HEK293 (cell line): ENCODE data around the gene PDGFD.

Source experiments
- CTCF ChIA-PET: fragments of 350-600 bp; formaldehyde crosslinking; extraction: SDS; loops from one replicate; lab custom pipeline; 2021; ENCODE audit warnings: antibody characterized with exemption; lab: Yijun Ruan, JAX
- POLR2A ChIA-PET: fragments of 300-600 bp; formaldehyde crosslinking; extraction: SDS; loops from one replicate; lab custom pipeline; 2020; ENCODE audit warnings: antibody characterized with exemption, inconsistent platforms; lab: Yijun Ruan, JAX
- H3K27ac ChIP-seq: fragments of 200-500 bp; sonication (Bioruptor generic); 2 replicates; pipeline ENCODE4 v1.5.1; 2014; ENCODE audit warnings: low read depth, low read length, control low read depth, inconsistent platforms; ENCODE audit errors: extremely low read depth
- H3K36me3 ChIP-seq, 2 experiments: fragments of 200-500 bp in 1 of 2; sonication (Bioruptor generic) in 1 of 2; 1 replicate in 1 of 2; 2 replicates in 1 of 2; pipeline ENCODE4 v1.5.1; 2014 to 2017; ENCODE audit warnings: inconsistent platforms in 2 of 2, low read length in 2 of 2; ENCODE audit not compliant: control insufficient read depth in 2 of 2, insufficient read depth in 1 of 2
- H3K4me1 ChIP-seq: fragments of 200-500 bp; sonication (Bioruptor generic); 2 replicates; pipeline ENCODE4 v1.5.1; 2014; ENCODE audit warnings: mild to moderate bottlenecking, low read length, inconsistent platforms; ENCODE audit not compliant: control insufficient read depth, insufficient read depth
- H3K4me3 ChIP-seq: 2 replicates; pipeline ENCODE4 v1.5.1; 2011; ENCODE audit warnings: low read depth, mild to moderate bottlenecking, control low read depth, low read length, moderate library complexity
- H3K9me3 ChIP-seq: fragments of 200-500 bp; sonication (Bioruptor generic); 2 replicates; pipeline ENCODE4 v1.5.1; 2014; ENCODE audit warnings: low read depth, low read length, inconsistent platforms; ENCODE audit not compliant: control insufficient read depth, insufficient read depth
- SCRT1 ChIP-seq: fragments of 450-650 bp; formaldehyde crosslinking; IDR thresholded peaks from 2 replicates; pipeline ENCODE4 v1.5.1; 2016; ENCODE audit warnings: missing biosample characterization, missing genetic modification characterization, borderline replicate concordance
- ZNF514 ChIP-seq: fragments of 450-650 bp; formaldehyde crosslinking; IDR thresholded peaks from 2 replicates; pipeline ENCODE4 v1.5.1; 2016; ENCODE audit warnings: missing biosample characterization, missing genetic modification characterization
- ZNF776 ChIP-seq: fragments of 450-650 bp; formaldehyde crosslinking; IDR thresholded peaks from 2 replicates; pipeline ENCODE4 v1.5.0; 2017; ENCODE audit warnings: missing biosample characterization, missing genetic modification characterization, borderline replicate concordance
- TF ChIP-seq, protein P1 (sequence below): fragments of 450-650 bp; formaldehyde crosslinking; IDR thresholded peaks from 2 replicates; pipeline ENCODE4 v1.5.1; 2017; ENCODE audit warnings: missing biosample characterization, mild to moderate bottlenecking, missing genetic modification characterization, moderate library complexity
- TF ChIP-seq, protein P2 (sequence below): fragments of 450-650 bp; formaldehyde crosslinking; conservative IDR thresholded peaks from 2 replicates; pipeline ENCODE4 v1.5.1; 2016; ENCODE audit warnings: low read depth, missing biosample characterization, missing genetic modification characterization
- TF ChIP-seq, protein P3 (sequence below): fragments of 450-650 bp; formaldehyde crosslinking; IDR thresholded peaks from 2 replicates; pipeline ENCODE4 v1.5.1; 2016; ENCODE audit warnings: missing biosample characterization, missing genetic modification characterization
- TF ChIP-seq, protein P4 (sequence below): fragments of 450-650 bp; IDR thresholded peaks from 2 replicates; pipeline ENCODE4 v1.5.1; 2018; ENCODE audit warnings: missing biosample characterization, mild to moderate bottlenecking, missing genetic modification characterization
- TF ChIP-seq, protein P5 (sequence below): fragments of 450-650 bp; formaldehyde crosslinking; IDR thresholded peaks from 2 replicates; pipeline ENCODE4 v1.5.1; 2016; ENCODE audit warnings: missing biosample characterization, missing genetic modification characterization
- TF ChIP-seq, protein P6 (sequence below): fragments of 450-650 bp; formaldehyde crosslinking; IDR thresholded peaks from 2 replicates; pipeline ENCODE4 v1.5.1; 2016; ENCODE audit warnings: missing biosample characterization, missing genetic modification characterization, low read depth

Gene PDGFD

DNA sequence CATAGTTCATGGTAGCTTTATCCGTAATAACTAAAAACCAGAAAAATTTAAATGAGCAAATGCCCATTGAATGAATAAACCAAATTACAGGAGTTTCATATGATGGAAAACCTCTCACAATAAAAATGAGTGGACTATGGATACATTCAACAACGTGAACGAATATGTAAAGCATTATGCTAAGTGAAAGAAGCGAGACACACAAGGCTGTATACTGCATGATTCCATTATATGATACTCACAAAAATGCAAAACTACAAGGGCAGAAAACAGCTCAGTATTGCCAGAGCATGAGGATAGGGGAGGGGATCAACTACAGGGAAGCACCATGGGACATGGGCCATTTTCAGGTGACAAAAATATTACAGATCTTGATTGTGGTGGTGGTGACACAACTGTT lies 105.3 kb downstream of the PDGFD start (continued):
- TF ChIP-seq, protein P1, sequence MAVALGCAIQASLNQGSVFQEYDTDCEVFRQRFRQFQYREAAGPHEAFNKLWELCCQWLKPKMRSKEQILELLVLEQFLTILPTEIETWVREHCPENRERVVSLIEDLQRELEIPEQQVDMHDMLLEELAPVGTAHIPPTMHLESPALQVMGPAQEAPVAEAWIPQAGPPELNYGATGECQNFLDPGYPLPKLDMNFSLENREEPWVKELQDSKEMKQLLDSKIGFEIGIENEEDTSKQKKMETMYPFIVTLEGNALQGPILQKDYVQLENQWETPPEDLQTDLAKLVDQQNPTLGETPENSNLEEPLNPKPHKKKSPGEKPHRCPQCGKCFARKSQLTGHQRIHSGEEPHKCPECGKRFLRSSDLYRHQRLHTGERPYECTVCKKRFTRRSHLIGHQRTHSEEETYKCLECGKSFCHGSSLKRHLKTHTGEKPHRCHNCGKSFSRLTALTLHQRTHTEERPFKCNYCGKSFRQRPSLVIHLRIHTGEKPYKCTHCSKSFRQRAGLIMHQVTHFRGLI (tag by site-specific recombination): no peak
- TF ChIP-seq, protein P2, sequence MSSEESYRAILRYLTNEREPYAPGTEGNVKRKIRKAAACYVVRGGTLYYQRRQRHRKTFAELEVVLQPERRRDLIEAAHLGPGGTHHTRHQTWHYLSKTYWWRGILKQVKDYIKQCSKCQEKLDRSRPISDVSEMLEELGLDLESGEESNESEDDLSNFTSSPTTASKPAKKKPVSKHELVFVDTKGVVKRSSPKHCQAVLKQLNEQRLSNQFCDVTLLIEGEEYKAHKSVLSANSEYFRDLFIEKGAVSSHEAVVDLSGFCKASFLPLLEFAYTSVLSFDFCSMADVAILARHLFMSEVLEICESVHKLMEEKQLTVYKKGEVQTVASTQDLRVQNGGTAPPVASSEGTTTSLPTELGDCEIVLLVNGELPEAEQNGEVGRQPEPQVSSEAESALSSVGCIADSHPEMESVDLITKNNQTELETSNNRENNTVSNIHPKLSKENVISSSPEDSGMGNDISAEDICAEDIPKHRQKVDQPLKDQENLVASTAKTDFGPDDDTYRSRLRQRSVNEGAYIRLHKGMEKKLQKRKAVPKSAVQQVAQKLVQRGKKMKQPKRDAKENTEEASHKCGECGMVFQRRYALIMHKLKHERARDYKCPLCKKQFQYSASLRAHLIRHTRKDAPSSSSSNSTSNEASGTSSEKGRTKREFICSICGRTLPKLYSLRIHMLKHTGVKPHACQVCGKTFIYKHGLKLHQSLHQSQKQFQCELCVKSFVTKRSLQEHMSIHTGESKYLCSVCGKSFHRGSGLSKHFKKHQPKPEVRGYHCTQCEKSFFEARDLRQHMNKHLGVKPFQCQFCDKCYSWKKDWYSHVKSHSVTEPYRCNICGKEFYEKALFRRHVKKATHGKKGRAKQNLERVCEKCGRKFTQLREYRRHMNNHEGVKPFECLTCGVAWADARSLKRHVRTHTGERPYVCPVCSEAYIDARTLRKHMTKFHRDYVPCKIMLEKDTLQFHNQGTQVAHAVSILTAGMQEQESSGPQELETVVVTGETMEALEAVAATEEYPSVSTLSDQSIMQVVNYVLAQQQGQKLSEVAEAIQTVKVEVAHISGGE (tag by site-specific recombination): no peak
- TF ChIP-seq ZNF776 (tag by site-specific recombination) (no peak), SCRT1 (tag by site-specific recombination) (no peak)
- TF ChIP-seq, protein P3, sequence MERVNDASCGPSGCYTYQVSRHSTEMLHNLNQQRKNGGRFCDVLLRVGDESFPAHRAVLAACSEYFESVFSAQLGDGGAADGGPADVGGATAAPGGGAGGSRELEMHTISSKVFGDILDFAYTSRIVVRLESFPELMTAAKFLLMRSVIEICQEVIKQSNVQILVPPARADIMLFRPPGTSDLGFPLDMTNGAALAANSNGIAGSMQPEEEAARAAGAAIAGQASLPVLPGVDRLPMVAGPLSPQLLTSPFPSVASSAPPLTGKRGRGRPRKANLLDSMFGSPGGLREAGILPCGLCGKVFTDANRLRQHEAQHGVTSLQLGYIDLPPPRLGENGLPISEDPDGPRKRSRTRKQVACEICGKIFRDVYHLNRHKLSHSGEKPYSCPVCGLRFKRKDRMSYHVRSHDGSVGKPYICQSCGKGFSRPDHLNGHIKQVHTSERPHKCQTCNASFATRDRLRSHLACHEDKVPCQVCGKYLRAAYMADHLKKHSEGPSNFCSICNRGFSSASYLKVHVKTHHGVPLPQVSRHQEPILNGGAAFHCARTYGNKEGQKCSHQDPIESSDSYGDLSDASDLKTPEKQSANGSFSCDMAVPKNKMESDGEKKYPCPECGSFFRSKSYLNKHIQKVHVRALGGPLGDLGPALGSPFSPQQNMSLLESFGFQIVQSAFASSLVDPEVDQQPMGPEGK (tag by site-specific recombination): no peak
- TF ChIP-seq, protein P4, sequence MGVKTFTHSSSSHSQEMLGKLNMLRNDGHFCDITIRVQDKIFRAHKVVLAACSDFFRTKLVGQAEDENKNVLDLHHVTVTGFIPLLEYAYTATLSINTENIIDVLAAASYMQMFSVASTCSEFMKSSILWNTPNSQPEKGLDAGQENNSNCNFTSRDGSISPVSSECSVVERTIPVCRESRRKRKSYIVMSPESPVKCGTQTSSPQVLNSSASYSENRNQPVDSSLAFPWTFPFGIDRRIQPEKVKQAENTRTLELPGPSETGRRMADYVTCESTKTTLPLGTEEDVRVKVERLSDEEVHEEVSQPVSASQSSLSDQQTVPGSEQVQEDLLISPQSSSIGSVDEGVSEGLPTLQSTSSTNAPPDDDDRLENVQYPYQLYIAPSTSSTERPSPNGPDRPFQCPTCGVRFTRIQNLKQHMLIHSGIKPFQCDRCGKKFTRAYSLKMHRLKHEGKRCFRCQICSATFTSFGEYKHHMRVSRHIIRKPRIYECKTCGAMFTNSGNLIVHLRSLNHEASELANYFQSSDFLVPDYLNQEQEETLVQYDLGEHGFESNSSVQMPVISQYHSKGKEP (tag by site-specific recombination): no peak
- TF ChIP-seq, protein P5, sequence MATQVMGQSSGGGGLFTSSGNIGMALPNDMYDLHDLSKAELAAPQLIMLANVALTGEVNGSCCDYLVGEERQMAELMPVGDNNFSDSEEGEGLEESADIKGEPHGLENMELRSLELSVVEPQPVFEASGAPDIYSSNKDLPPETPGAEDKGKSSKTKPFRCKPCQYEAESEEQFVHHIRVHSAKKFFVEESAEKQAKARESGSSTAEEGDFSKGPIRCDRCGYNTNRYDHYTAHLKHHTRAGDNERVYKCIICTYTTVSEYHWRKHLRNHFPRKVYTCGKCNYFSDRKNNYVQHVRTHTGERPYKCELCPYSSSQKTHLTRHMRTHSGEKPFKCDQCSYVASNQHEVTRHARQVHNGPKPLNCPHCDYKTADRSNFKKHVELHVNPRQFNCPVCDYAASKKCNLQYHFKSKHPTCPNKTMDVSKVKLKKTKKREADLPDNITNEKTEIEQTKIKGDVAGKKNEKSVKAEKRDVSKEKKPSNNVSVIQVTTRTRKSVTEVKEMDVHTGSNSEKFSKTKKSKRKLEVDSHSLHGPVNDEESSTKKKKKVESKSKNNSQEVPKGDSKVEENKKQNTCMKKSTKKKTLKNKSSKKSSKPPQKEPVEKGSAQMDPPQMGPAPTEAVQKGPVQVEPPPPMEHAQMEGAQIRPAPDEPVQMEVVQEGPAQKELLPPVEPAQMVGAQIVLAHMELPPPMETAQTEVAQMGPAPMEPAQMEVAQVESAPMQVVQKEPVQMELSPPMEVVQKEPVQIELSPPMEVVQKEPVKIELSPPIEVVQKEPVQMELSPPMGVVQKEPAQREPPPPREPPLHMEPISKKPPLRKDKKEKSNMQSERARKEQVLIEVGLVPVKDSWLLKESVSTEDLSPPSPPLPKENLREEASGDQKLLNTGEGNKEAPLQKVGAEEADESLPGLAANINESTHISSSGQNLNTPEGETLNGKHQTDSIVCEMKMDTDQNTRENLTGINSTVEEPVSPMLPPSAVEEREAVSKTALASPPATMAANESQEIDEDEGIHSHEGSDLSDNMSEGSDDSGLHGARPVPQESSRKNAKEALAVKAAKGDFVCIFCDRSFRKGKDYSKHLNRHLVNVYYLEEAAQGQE (tag by site-specific recombination): no peak
- TF ChIP-seq, protein P6, sequence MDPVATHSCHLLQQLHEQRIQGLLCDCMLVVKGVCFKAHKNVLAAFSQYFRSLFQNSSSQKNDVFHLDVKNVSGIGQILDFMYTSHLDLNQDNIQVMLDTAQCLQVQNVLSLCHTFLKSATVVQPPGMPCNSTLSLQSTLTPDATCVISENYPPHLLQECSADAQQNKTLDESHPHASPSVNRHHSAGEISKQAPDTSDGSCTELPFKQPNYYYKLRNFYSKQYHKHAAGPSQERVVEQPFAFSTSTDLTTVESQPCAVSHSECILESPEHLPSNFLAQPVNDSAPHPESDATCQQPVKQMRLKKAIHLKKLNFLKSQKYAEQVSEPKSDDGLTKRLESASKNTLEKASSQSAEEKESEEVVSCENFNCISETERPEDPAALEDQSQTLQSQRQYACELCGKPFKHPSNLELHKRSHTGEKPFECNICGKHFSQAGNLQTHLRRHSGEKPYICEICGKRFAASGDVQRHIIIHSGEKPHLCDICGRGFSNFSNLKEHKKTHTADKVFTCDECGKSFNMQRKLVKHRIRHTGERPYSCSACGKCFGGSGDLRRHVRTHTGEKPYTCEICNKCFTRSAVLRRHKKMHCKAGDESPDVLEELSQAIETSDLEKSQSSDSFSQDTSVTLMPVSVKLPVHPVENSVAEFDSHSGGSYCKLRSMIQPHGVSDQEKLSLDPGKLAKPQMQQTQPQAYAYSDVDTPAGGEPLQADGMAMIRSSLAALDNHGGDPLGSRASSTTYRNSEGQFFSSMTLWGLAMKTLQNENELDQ: no peak
- TF ChIP-seq, all 188 proteins: peak for 0

DNA sequence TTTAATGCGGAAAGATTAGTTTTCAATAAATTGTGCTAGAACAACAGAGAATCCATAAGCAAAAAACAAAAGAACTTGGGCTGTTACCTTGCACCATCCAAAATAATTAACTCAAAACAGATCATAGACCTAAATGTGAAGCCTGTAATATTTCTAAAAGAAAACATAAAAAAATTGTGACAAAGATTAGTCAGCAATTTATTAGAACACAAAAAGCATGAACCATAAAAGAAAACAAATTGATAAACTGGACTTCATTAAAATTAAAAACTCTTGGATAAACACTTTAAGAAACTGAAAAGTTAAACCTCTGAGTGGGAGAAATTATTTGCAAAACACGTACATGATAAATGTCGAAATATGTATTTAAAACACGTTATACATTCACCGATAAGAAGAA lies 106.0 kb downstream of the PDGFD start:
- CTCF ChIA-PET: interaction anchor here (0.6 to 0.7 kb wide), 2 partner anchors 13 to 20 kb away, joined by 3 to 4 read pairs; no protein-coding TSS in a partner anchor
- Histone ChIP-seq H3K9me3 (no peaks in the 10 kb centered on the region), H3K4me3 (no peak overlapping the region), H3K4me1 (no peaks in the 10 kb centered on the region), H3K36me3 (no peaks in the 10 kb centered on the region)
- POLR2A ChIA-PET: no interaction called here
- TF ChIP-seq ZNF514 (tag by site-specific recombination): no peak
- TF ChIP-seq, all 188 proteins: peak for 0
- no peak overlapping the region for H3K27ac ChIP-seq
